GM12878 (cell line): ENCODE measurements around the gene ZNF512B. TPM values are rescaled to one million over a fixed set of nuclear protein-coding genes. Genes with fewer than 3 reads are reported as not detected.

Source experiments
- ATAC-seq: fragments of 200-7000 bp; cut with Tn5 transposase; 3 replicates; pipeline ENCODE4 v1.9.1; 2020; ENCODE audit warnings: mild to moderate bottlenecking, moderate library complexity
- BruUV-seq: library from RNA; stranded (reverse); fragments of 400-500 nt; replicated peaks from 2 replicates; lab custom pipeline; 2021; lab: Mats Ljungman, UMichigan
- CTCF ChIA-PET: fragments of 300-600 bp; sonication (Branson Sonifier 250); formaldehyde crosslinking; extraction: SDS; loops from one replicate; lab custom pipeline; 2021; ENCODE audit warnings: inconsistent platforms; lab: Yijun Ruan, JAX
- POLR2A ChIA-PET: fragments of 350-600 bp; formaldehyde crosslinking; extraction: SDS; loops from one replicate; lab custom pipeline; 2021; ENCODE audit warnings: inconsistent platforms; lab: Charles Lee
- RAD21 ChIA-PET: fragments of 300-600 bp; sonication (Branson Sonifier 250); formaldehyde crosslinking; loops from one replicate; lab custom pipeline; 2023; ENCODE audit warnings: antibody characterized with exemption; ENCODE audit not compliant: unreplicated experiment; lab: Charles Lee
- SMC1A ChIA-PET: fragments of 300-600 bp; sonication (Branson Sonifier 250); formaldehyde crosslinking; loops from one replicate; lab custom pipeline; 2023; ENCODE audit not compliant: unreplicated experiment, uncharacterized antibody; lab: Charles Lee
- DNase-seq: peaks from one replicate; pipeline ENCODE4 v3.0.0-alpha.2; 2011; ENCODE audit warnings: low read depth, low spot score
- FAIRE-seq: peaks from 3 replicates; lab custom pipeline; 2011; peaks lifted over from hg19 to GRCh38; lab: Jason Lieb, UNC
- H2AFZ ChIP-seq: 2 replicates; pipeline ENCODE4 v1.6.0; 2011; ENCODE audit warnings: low read depth, low read length, control low read depth; ENCODE audit not compliant: control insufficient read depth
- H3K27ac ChIP-seq: 2 replicates; pipeline ENCODE4 v1.5.1; 2011; ENCODE audit warnings: control low read depth; ENCODE audit not compliant: control insufficient read depth, insufficient read depth
- H3K27me3 ChIP-seq, 2 experiments: replicated peaks in 1 of 2; 2 replicates each; pipeline versions ENCODE4 v1.6.0 to v1.6.1; 2011; ENCODE audit warnings: low read length in 1 of 2; ENCODE audit not compliant: control insufficient read depth in 2 of 2, insufficient read depth in 2 of 2
- H3K36me3 ChIP-seq, 2 experiments: 2 replicates each; pipeline ENCODE4 v1.5.1; 2011; ENCODE audit warnings: low read length in 1 of 2; ENCODE audit not compliant: control insufficient read depth in 2 of 2, insufficient read depth in 2 of 2
- H3K4me1 ChIP-seq: 2 replicates; pipeline ENCODE4 v1.6.1; 2011; ENCODE audit warnings: mild to moderate bottlenecking, low read length, moderate library complexity, mixed read lengths; ENCODE audit not compliant: control insufficient read depth, insufficient read depth
- H3K4me2 ChIP-seq: 2 replicates; pipeline ENCODE4 v1.6.0; 2011; ENCODE audit warnings: control low read depth; ENCODE audit not compliant: control insufficient read depth, insufficient read depth
- H3K4me3 ChIP-seq: fragments of 200-600 bp; sonication (generic); 2 replicates; pipeline ENCODE4 v1.5.1; 2016
- H3K79me2 ChIP-seq: 2 replicates; pipeline ENCODE4 v1.6.0; 2011; ENCODE audit warnings: low read length; ENCODE audit not compliant: control insufficient read depth, insufficient read depth
- H3K9ac ChIP-seq: 2 replicates; pipeline ENCODE4 v1.8.0; 2011; ENCODE audit warnings: low read length, control low read depth, mixed read lengths; ENCODE audit not compliant: control insufficient read depth, insufficient read depth
- H3K9me3 ChIP-seq: replicated peaks from 3 replicates; pipeline ENCODE4 v1.5.1; 2011; ENCODE audit warnings: mild to moderate bottlenecking, low read length; ENCODE audit not compliant: control insufficient read depth, insufficient read depth
- H4K20me1 ChIP-seq: 2 replicates; pipeline ENCODE4 v1.6.0; 2011; ENCODE audit not compliant: control insufficient read depth, insufficient read depth
- ATF7 ChIP-seq: fragments of 450-650 bp; IDR thresholded peaks from 2 replicates; pipeline ENCODE4 v1.6.1; 2016; ENCODE audit warnings: low read depth, mild to moderate bottlenecking
- CBFB ChIP-seq: IDR thresholded peaks from 2 replicates; pipeline ENCODE4 v1.6.1; 2016; ENCODE audit warnings: antibody characterized with exemption, low read depth
- CREB1 ChIP-seq: IDR thresholded peaks from 2 replicates; pipeline ENCODE4 v1.6.1; 2012; ENCODE audit warnings: low read depth, mild to moderate bottlenecking, inconsistent platforms
- DPF2 ChIP-seq: fragments of 450-650 bp; IDR thresholded peaks from 2 replicates; pipeline ENCODE4 v1.6.1; 2017; ENCODE audit warnings: mild to moderate bottlenecking
- MYC ChIP-seq: IDR thresholded peaks from 2 replicates; pipeline ENCODE4 v1.6.1; 2011; ENCODE audit warnings: mild to moderate bottlenecking, low read length, moderate library complexity, inconsistent platforms; ENCODE audit not compliant: insufficient read depth, insufficient replicate concordance, insufficient read length, severe bottlenecking
- NR2C2 ChIP-seq: IDR thresholded peaks from 2 replicates; pipeline ENCODE4 v1.6.1; 2011; ENCODE audit warnings: borderline replicate concordance, low read depth; ENCODE audit not compliant: control insufficient read depth, insufficient read length
- NRF1 ChIP-seq: conservative IDR thresholded peaks from 2 replicates; pipeline ENCODE4 v1.6.1; 2011; ENCODE audit warnings: mild to moderate bottlenecking, low read depth, low read length, improper control_type of control experiment
- POLR2A ChIP-seq: IDR thresholded peaks from 2 replicates; pipeline ENCODE4 v1.6.1; 2011; ENCODE audit warnings: low read depth, mild to moderate bottlenecking, low read length
- SIN3A ChIP-seq: IDR thresholded peaks from 2 replicates; pipeline ENCODE4 v1.6.1; 2012; ENCODE audit warnings: low read depth, low read length, improper control_type of control experiment
- SP1 ChIP-seq: IDR thresholded peaks from one replicate; pipeline ENCODE4 v1.6.1; 2011; ENCODE audit warnings: low read depth, low read length
- SUPT20H ChIP-seq: IDR thresholded peaks from 2 replicates; pipeline ENCODE4 v1.6.1; 2011; ENCODE audit warnings: low read depth, mild to moderate bottlenecking, low read length, moderate library complexity, borderline replicate concordance; ENCODE audit not compliant: control insufficient read depth
- TCF3 ChIP-seq: IDR thresholded peaks from 2 replicates; pipeline ENCODE4 v1.6.1; 2012; ENCODE audit warnings: low read depth, mild to moderate bottlenecking, low read length, borderline replicate concordance; ENCODE audit not compliant: insufficient read depth
- ZBED1 ChIP-seq: IDR thresholded peaks from 2 replicates; pipeline ENCODE4 v1.6.1; 2016; ENCODE audit warnings: borderline replicate concordance
- ZNF24 ChIP-seq: fragments of 450-650 bp; IDR thresholded peaks from 2 replicates; pipeline ENCODE4 v1.6.1; 2017; ENCODE audit warnings: antibody characterized with exemption, mild to moderate bottlenecking
- WGBS: methylation state at CpG from one replicate; pipeline ENCODE4 v1.1.6; 2016; ENCODE audit warnings: low lambda C conversion rate; ENCODE audit not compliant: insufficient replicate concordance, insufficient coverage; ENCODE audit errors: missing lambda C conversion rate; 5-methylcytosine and 5-hydroxymethylcytosine counted together
- in situ Hi-C: fragments of 300-500 bp; cut with MboI; formaldehyde crosslinking; loops from 9 replicates; pipeline ENCODE4 v1.14.3; 2018; ENCODE audit warnings: mixed read lengths
- intact Hi-C: fragments of 100-400 bp; cut with micrococcal nuclease; formaldehyde crosslinking; loops from one replicate; pipeline ENCODE4 v1.14.2; 2022; ENCODE audit not compliant: unreplicated experiment
- polyA plus RNA-seq, 11 experiments: library from polyadenylated mRNA; depleted of rRNA in 4 of 11; unstranded in 6 of 11; stranded (reverse) in 5 of 11; fragments of >200 nt; fragmentation: Nextera tagmentation in 4 of 11; fragmentation: Illumina TruSeq in 1 of 11; extraction: Ambion mirVana in 4 of 11; extraction: Trizol in 1 of 11; gene quantifications; 1 replicate in 1 of 11; 2 replicates in 10 of 11; pipeline versions ENCODE4 v1.2.1 to v1.2.3, GENCODE V29; 2011 to 2016; ENCODE audit warnings: inconsistent platforms in 2 of 11, missing spikeins in 2 of 11, low read depth in 1 of 11
- total RNA-seq, 4 experiments: library from RNA; depleted of rRNA in 3 of 4; stranded (reverse); fragments of >200 nt in 3 of 4; fragmentation: Illumina TruSeq in 1 of 4; extraction: Trizol in 1 of 4; gene quantifications; 2 replicates each; pipeline versions ENCODE4 v1.2.1 to v1.2.3, GENCODE V29; 2013 to 2021
- TF ChIP-seq, protein P1 (sequence below): IDR thresholded peaks from 2 replicates; pipeline ENCODE4 v1.6.1; 2011; ENCODE audit warnings: low read depth, mild to moderate bottlenecking, low read length, moderate library complexity, borderline replicate concordance; ENCODE audit errors: extremely low read depth
- TF ChIP-seq, protein P2 (sequence below): fragments of 450-650 bp; IDR thresholded peaks from 2 replicates; pipeline ENCODE4 v1.6.1; 2017; ENCODE audit warnings: low read depth, mild to moderate bottlenecking, moderate library complexity
- TF ChIP-seq, protein P3 (sequence below): fragments of 450-650 bp; IDR thresholded peaks from 2 replicates; pipeline ENCODE4 v1.6.1; 2017; ENCODE audit warnings: mild to moderate bottlenecking, low read depth, inconsistent platforms; ENCODE audit not compliant: poor library complexity, severe bottlenecking
- TF ChIP-seq, protein P4 (sequence below): fragments of 450-650 bp; IDR thresholded peaks from 2 replicates; pipeline ENCODE4 v1.6.1; 2017; ENCODE audit warnings: borderline replicate concordance
- TF ChIP-seq, protein P5 (sequence below): IDR thresholded peaks from 2 replicates; pipeline ENCODE4 v1.6.1; 2011; ENCODE audit warnings: borderline replicate concordance, low read depth, mild to moderate bottlenecking, moderate library complexity, mixed read lengths, low read length; ENCODE audit not compliant: insufficient read depth; ENCODE audit errors: extremely low read length

Gene ZNF512B
- total and polyA plus RNA-seq, 10 of the 15 experiments (the other 5 are each of a cell fraction or from before 2014, with no cell fraction given) = 0.06 to 23.9 (median 4.0) TPM

DNA sequence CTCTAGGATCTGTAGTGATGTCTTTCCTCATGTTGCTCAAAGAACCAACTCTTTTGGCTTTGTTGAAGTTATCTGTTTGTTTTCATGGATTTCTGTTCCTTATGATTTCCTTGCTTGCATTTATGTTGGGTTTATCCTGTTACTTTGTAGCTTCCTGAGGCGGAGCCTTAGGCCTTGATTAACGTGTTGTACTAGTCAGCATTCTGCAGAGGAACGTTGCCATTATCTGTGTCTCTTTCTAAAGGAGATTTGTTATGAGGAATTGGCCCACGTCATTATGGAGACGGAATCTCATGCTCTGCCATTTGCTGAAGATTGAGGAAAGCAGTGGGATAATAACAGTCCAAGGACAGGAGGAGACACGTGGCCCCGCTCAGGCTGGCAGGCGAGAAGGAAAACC lies 43.4 kb downstream of the ZNF512B start (continued):
- no peak for TF ChIP-seq CREB1
- TF ChIP-seq, protein P1, sequence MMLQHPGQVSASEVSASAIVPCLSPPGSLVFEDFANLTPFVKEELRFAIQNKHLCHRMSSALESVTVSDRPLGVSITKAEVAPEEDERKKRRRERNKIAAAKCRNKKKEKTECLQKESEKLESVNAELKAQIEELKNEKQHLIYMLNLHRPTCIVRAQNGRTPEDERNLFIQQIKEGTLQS = no peak
- no peak for TF ChIP-seq MYC
- TF ChIP-seq SUPT20H = no peak
- TF ChIP-seq, protein P2, sequence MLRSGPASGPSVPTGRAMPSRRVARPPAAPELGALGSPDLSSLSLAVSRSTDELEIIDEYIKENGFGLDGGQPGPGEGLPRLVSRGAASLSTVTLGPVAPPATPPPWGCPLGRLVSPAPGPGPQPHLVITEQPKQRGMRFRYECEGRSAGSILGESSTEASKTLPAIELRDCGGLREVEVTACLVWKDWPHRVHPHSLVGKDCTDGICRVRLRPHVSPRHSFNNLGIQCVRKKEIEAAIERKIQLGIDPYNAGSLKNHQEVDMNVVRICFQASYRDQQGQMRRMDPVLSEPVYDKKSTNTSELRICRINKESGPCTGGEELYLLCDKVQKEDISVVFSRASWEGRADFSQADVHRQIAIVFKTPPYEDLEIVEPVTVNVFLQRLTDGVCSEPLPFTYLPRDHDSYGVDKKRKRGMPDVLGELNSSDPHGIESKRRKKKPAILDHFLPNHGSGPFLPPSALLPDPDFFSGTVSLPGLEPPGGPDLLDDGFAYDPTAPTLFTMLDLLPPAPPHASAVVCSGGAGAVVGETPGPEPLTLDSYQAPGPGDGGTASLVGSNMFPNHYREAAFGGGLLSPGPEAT = no peak

DNA sequence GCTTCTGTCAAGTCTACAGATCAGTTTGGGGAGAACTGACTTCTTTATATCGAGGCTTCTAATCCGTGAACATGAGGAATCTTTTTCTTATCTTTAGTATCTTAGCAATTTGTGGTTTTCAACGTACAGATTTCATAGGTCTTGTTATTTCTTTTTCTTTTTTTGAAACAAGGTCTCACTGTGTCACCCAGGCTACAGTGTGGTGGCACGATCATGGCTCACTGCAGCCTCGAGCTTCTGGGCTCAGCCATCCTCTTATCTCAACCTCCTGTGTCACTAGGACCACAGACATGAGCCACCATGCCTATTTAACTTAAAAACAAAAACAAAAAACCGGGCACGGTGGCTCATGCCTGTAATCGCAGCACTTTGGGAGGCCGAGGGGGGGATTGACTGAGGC lies 45.5 kb downstream of the ZNF512B start:
- DNase-seq = no peak
- ChIA-PET POLR2A (no interaction called here), RAD21 (no interaction called here), SMC1A (no interaction called here), CTCF (no interaction called here)
- no peaks in the 10 kb centered on the region for H3K9me3 ChIP-seq
- peaks cover 10 to 11% of the 10 kb centered on the region in 2 experiments for H3K36me3 ChIP-seq
- H4K20me1 ChIP-seq = no peaks in the 10 kb centered on the region
- no peaks in the 10 kb centered on the region for H3K27me3 ChIP-seq
- intact Hi-C loops = no loop called here
- no peak overlapping the region for H3K27ac ChIP-seq
- no peak for FAIRE-seq
- no peak for ATAC-seq
- no peak overlapping the region for H2AFZ ChIP-seq
- in situ Hi-C loops = no loop called here
- BruUV-seq = no TSS peak
- no peak overlapping the region for H3K4me2 ChIP-seq
- H3K4me3 ChIP-seq = no peak overlapping the region
- H3K4me1 ChIP-seq = no peaks in the 10 kb centered on the region
- H3K9ac ChIP-seq = no peak overlapping the region
- WGBS = 86% methylated on average over 9 of the region's 9 CpGs
- no peaks in the 10 kb centered on the region for H3K79me2 ChIP-seq
- TF ChIP-seq, protein P3, sequence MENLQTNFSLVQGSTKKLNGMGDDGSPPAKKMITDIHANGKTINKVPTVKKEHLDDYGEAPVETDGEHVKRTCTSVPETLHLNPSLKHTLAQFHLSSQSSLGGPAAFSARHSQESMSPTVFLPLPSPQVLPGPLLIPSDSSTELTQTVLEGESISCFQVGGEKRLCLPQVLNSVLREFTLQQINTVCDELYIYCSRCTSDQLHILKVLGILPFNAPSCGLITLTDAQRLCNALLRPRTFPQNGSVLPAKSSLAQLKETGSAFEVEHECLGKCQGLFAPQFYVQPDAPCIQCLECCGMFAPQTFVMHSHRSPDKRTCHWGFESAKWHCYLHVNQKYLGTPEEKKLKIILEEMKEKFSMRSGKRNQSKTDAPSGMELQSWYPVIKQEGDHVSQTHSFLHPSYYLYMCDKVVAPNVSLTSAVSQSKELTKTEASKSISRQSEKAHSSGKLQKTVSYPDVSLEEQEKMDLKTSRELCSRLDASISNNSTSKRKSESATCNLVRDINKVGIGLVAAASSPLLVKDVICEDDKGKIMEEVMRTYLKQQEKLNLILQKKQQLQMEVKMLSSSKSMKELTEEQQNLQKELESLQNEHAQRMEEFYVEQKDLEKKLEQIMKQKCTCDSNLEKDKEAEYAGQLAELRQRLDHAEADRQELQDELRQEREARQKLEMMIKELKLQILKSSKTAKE = no peak
- TF ChIP-seq, protein P4, sequence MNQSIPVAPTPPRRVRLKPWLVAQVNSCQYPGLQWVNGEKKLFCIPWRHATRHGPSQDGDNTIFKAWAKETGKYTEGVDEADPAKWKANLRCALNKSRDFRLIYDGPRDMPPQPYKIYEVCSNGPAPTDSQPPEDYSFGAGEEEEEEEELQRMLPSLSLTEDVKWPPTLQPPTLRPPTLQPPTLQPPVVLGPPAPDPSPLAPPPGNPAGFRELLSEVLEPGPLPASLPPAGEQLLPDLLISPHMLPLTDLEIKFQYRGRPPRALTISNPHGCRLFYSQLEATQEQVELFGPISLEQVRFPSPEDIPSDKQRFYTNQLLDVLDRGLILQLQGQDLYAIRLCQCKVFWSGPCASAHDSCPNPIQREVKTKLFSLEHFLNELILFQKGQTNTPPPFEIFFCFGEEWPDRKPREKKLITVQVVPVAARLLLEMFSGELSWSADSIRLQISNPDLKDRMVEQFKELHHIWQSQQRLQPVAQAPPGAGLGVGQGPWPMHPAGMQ = no peak
- TF ChIP-seq NRF1 (no peak), SP1 (no peak), ATF7 (no peak), ZBED1 (no peak), POLR2A (no peak), NR2C2 (no peak), ZNF24 (no peak), DPF2 (no peak), CBFB (no peak), TCF3 (no peak), SIN3A (no peak)
- TF ChIP-seq, protein P5, sequence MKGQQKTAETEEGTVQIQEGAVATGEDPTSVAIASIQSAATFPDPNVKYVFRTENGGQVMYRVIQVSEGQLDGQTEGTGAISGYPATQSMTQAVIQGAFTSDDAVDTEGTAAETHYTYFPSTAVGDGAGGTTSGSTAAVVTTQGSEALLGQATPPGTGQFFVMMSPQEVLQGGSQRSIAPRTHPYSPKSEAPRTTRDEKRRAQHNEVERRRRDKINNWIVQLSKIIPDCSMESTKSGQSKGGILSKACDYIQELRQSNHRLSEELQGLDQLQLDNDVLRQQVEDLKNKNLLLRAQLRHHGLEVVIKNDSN = no peak
